HepG2 (cell line): ENCODE results near the gene RHOV. TPM values are rescaled to one million over a fixed set of nuclear protein-coding genes. Genes with fewer than 3 reads are reported as not detected.
A peak's percentile ranks its signal among the peaks of the same experiment; 100 is the strongest.

Experiments
- ATF1 ChIP-seq: IDR thresholded peaks from 2 replicates; pipeline ENCODE4 v1.6.1; 2016; ENCODE audit warnings: mild to moderate bottlenecking, control low read depth
- FOXJ3 ChIP-seq: sonication (generic); formaldehyde crosslinking; IDR thresholded peaks from 2 replicates; pipeline ENCODE4 v1.4.0; 2020; ENCODE audit warnings: missing genetic modification reagents, mild to moderate bottlenecking, borderline replicate concordance
- MEIS1 ChIP-seq: sonication (generic); formaldehyde crosslinking; IDR thresholded peaks from 2 replicates; pipeline ENCODE4 v1.9.0; 2021; ENCODE audit warnings: mild to moderate bottlenecking, missing genetic modification reagents, moderate library complexity, borderline replicate concordance
- NCOA1 ChIP-seq: sonication (generic); formaldehyde crosslinking; IDR thresholded peaks from 2 replicates; pipeline ENCODE4 v1.9.0; 2021; ENCODE audit warnings: missing genetic modification reagents
- PITX1 ChIP-seq: sonication (generic); formaldehyde crosslinking; IDR thresholded peaks from 2 replicates; pipeline ENCODE4 v1.5.1; 2020; ENCODE audit warnings: mild to moderate bottlenecking, missing genetic modification reagents
- SNAPC2 ChIP-seq: sonication (generic); formaldehyde crosslinking; IDR thresholded peaks from 2 replicates; pipeline ENCODE4 v1.8.1; 2022; ENCODE audit warnings: mild to moderate bottlenecking, missing genetic modification reagents
- TFDP1 ChIP-seq: IDR thresholded peaks from 2 replicates; pipeline ENCODE4 v1.6.1; 2016; ENCODE audit warnings: missing compliant biosample characterization, missing genetic modification reagents, borderline replicate concordance
- ZBTB10 ChIP-seq: sonication (generic); formaldehyde crosslinking; IDR thresholded peaks from 2 replicates; pipeline ENCODE4 v1.4.0; 2020; ENCODE audit warnings: missing genetic modification reagents, borderline replicate concordance
- ZFAT ChIP-seq: sonication (generic); formaldehyde crosslinking; conservative IDR thresholded peaks from 2 replicates; pipeline ENCODE4 v1.8.1; 2023; ENCODE audit warnings: missing genetic modification reagents, inconsistent platforms
- ZNF142 ChIP-seq: sonication (generic); formaldehyde crosslinking; IDR thresholded peaks from 2 replicates; pipeline ENCODE4 v1.4.0; 2020; ENCODE audit warnings: missing genetic modification reagents
- ZNF207 ChIP-seq: fragments of 450-650 bp; IDR thresholded peaks from 2 replicates; pipeline ENCODE4 v1.6.1; 2016; ENCODE audit warnings: antibody characterized with exemption, borderline replicate concordance
- ZNF326 ChIP-seq: sonication (generic); formaldehyde crosslinking; IDR thresholded peaks from 2 replicates; pipeline ENCODE4 v1.4.0; 2020; ENCODE audit warnings: missing genetic modification reagents, borderline replicate concordance
- ZNF382 ChIP-seq: sonication (generic); formaldehyde crosslinking; IDR thresholded peaks from 2 replicates; pipeline ENCODE4 v1.5.0; 2020; ENCODE audit warnings: missing genetic modification reagents, mild to moderate bottlenecking, borderline replicate concordance
- ZNF687 ChIP-seq: sonication (generic); formaldehyde crosslinking; IDR thresholded peaks from 2 replicates; pipeline ENCODE4 v1.5.1; 2020; ENCODE audit warnings: mild to moderate bottlenecking, missing genetic modification reagents, moderate library complexity
- ZSCAN12 ChIP-seq: sonication (generic); formaldehyde crosslinking; IDR thresholded peaks from 2 replicates; pipeline ENCODE4 v1.9.0; 2021; ENCODE audit warnings: mild to moderate bottlenecking, missing genetic modification reagents
- polyA plus RNA-seq, 8 experiments: library from polyadenylated mRNA; depleted of rRNA in 3 of 8; stranded (reverse) in 7 of 8; unstranded in 1 of 8; fragments of >200 nt; fragmentation: Illumina TruSeq in 4 of 8; extraction: Trizol in 4 of 8; gene quantifications; 2 replicates each; pipeline versions ENCODE4 v1.2.1 to v1.2.3, GENCODE V29; 2011 to 2016; ENCODE audit warnings: low read depth in 4 of 8, missing spikeins in 1 of 8, mixed read lengths in 1 of 8; ENCODE audit not compliant: insufficient read depth in 1 of 8
- total RNA-seq, 5 experiments: library from RNA; depleted of rRNA; stranded (reverse); fragments of >200 nt; fragmentation: Illumina TruSeq; extraction: Trizol; gene quantifications; 2 replicates each; pipeline ENCODE4 v1.2.3, GENCODE V29; 2016; ENCODE audit warnings: low read depth in 1 of 5

RHOV gene
- total and polyA plus RNA-seq, 2 of the 13 experiments (the other 11 are each of a cell fraction or from before 2014, with no cell fraction given): 0.17 to 0.18 TPM

- peak; percentile 3; the same call in 1 of the 2 replicates for TF ChIP-seq PITX1 (CRISPR knock-in tag)
- TF ChIP-seq ZFAT (CRISPR knock-in tag): no peak
- no peak for TF ChIP-seq SNAPC2
- peak; percentile 59 for TF ChIP-seq ZNF687 (CRISPR knock-in tag)
- no peak for TF ChIP-seq FOXJ3 (CRISPR knock-in tag)
- TF ChIP-seq TFDP1 (CRISPR knock-in tag): no peak
- no peak for TF ChIP-seq NCOA1 (CRISPR knock-in tag)
- no peak for TF ChIP-seq ZBTB10 (CRISPR knock-in tag)
- TF ChIP-seq ZNF326 (CRISPR knock-in tag): no peak
- TF ChIP-seq ATF1 (CRISPR knock-in tag): no peak
- no peak for TF ChIP-seq ZNF382
- no peak for TF ChIP-seq ZNF142 (CRISPR knock-in tag)
- no peak for TF ChIP-seq MEIS1 (CRISPR knock-in tag)
- TF ChIP-seq ZNF207: no peak
- TF ChIP-seq ZSCAN12 (CRISPR knock-in tag): no peak
Observed at GRCh38 chr15:40906991-40907802, 33.2 kb upstream of the RHOV start (continued).
